Measurements from ENCODE around the gene OR52M1.

GRCh38 chr11:4559527-4560440, 14.8 kb downstream of the OR52M1 start:
- TF ChIP-seq EZH2 (IDR thresholded peaks at IDR 0.05) (no peak), POLR2AphosphoS5 (IDR thresholded peaks at IDR 0.05; ENCODE audit: borderline replicate concordance, low read depth, low read length) (no peak), FOXP2 (optimal IDR thresholded peaks at IDR 0.05; ENCODE audit: control extremely low read depth, extremely low read length, insufficient read depth) (no peak)
